ENCODE measurements around the gene SUPV3L1. TPM values are rescaled to one million over a fixed set of nuclear protein-coding genes. Genes with fewer than 3 reads are reported as not detected.

SUPV3L1 gene
- total and polyA plus RNA-seq, 9 donors = 21.7 to 39.8 (median 28.4) TPM

DNA sequence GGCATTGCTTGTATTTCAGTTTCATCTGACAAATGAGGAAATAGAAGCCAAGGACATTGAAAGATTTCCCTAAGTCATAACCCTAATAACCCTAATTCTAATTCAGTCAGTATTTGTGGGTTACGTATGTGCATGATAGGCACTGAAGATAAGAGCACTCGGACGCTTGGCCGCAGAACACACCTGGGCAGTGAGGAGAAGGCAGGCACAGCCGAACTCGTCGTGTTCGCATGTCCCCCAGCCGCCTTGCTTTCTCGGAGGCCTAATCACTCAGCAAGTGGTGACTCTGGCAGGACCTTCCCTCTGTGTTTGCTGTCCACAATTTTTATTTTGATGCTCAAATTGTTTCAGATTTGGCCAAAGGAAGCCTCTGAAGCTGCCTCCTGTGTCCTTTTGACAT is 63.8 kb downstream of the SUPV3L1 start:
- Histone ChIP-seq H3K27ac (no peak overlapping the region), H3K27me3 (no peaks in the 10 kb centered on the region), H3K4me3 (no peak overlapping the region), H3K36me3 (no peaks in the 10 kb centered on the region), H3K4me1 (ENCODE audit: insufficient read depth) (no peaks in the 10 kb centered on the region), H3K9me3 (no peaks in the 10 kb centered on the region)
- no peak for DNase-seq
- intact Hi-C loops (cut with DNase I) = no loop called here
- TF ChIP-seq, protein P1, sequence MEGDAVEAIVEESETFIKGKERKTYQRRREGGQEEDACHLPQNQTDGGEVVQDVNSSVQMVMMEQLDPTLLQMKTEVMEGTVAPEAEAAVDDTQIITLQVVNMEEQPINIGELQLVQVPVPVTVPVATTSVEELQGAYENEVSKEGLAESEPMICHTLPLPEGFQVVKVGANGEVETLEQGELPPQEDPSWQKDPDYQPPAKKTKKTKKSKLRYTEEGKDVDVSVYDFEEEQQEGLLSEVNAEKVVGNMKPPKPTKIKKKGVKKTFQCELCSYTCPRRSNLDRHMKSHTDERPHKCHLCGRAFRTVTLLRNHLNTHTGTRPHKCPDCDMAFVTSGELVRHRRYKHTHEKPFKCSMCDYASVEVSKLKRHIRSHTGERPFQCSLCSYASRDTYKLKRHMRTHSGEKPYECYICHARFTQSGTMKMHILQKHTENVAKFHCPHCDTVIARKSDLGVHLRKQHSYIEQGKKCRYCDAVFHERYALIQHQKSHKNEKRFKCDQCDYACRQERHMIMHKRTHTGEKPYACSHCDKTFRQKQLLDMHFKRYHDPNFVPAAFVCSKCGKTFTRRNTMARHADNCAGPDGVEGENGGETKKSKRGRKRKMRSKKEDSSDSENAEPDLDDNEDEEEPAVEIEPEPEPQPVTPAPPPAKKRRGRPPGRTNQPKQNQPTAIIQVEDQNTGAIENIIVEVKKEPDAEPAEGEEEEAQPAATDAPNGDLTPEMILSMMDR (IDR thresholded peaks at IDR 0.05) = no peak
- TF ChIP-seq EP300 (IDR thresholded peaks at IDR 0.05) (no peak), POLR2A (IDR thresholded peaks at IDR 0.05) (no peak)
- WGBS, 3 donors = 94 to 95% (median 95%) methylated on average over 10 of the region's 10 CpGs

DNA sequence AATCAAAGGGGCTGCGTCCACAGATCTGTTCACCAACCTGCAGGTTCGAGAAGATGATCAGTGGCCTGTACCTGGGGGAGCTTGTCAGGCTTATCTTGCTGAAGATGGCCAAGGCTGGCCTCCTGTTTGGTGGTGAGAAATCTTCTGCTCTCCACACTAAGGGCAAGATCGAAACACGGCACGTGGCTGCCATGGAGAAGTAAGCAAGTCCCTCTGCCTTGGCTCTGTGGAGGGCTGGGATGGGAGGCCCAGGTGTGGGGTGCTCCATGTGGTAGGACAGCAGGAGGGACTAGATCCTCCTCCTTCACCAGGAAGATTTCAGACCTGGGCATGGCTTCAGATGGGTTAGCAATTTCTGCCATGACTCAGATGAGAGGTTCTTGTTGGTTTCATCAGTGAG is 66.0 kb downstream of the SUPV3L1 start:
- Histone ChIP-seq H3K27me3 (no peaks in the 10 kb centered on the region), H3K4me1 (ENCODE audit: insufficient read depth) (no peaks in the 10 kb centered on the region), H3K36me3 (no peaks in the 10 kb centered on the region), H3K9me3 (no peaks in the 10 kb centered on the region), H3K27ac (no peak overlapping the region), H3K4me3 (no peak overlapping the region)
- DNase-seq = no peak
- WGBS, 3 donors = 93 to 97% (median 94%) methylated on average over 5 of the region's 5 CpGs
- intact Hi-C loops (cut with DNase I) = no loop called here
- TF ChIP-seq EP300 (IDR thresholded peaks at IDR 0.05) (no peak), POLR2A (IDR thresholded peaks at IDR 0.05) (no peak)
- TF ChIP-seq, protein P1 (IDR thresholded peaks at IDR 0.05) = no peak

DNA sequence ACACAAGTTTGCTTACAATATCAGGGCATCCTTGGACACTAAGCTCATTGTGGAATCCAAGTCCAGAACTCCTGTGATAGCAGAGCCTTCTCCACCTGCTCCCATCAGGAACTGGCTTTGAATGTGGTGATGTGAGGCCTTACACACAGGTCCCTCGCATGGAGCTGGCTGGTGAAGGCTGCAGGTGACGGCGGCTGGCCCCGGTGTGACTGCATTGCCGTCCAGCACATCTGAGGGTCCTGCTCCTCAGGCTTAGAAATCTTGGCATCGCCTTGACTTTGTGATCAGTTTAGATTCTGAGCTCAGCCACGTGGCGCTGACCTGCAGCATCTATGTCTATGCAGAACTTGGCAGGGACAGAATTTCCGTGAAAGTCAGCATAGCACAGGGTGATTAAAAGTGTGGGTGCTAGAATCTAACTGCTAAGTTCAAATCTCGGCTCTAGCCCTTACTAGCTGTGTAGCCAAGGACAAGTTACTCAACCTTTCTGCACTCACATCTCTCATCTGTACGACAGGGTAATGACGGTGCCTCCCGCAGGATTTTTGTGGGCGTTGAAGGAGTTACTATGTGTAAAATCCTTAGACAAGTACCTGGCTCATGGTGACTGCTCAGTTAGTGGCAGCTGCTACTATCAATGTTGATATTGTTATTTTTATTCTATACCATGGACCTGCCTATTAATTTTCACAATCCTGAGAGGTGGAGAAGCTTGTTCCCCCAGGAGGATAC is 66.7 kb downstream of the SUPV3L1 start:
- TF ChIP-seq EP300 (IDR thresholded peaks at IDR 0.05) = no peak
- TF ChIP-seq, protein P1 (IDR thresholded peaks at IDR 0.05) = no peak
- no peak for TF ChIP-seq POLR2A (IDR thresholded peaks at IDR 0.05)
- no peaks in the 10 kb centered on the region for H3K27me3 ChIP-seq
- DNase-seq = no peak
- H3K4me3 ChIP-seq = no peak overlapping the region
- intact Hi-C loops (cut with DNase I) = no loop called here
- 82 to 85% (median 84%) methylated on average over 14 of the region's 14 CpGs for WGBS, 3 donors
- no peaks in the 10 kb centered on the region for H3K4me1 ChIP-seq (ENCODE audit: insufficient read depth)
- no peaks in the 10 kb centered on the region for H3K36me3 ChIP-seq
- no peak overlapping the region for H3K27ac ChIP-seq
- H3K9me3 ChIP-seq = no peaks in the 10 kb centered on the region

DNA sequence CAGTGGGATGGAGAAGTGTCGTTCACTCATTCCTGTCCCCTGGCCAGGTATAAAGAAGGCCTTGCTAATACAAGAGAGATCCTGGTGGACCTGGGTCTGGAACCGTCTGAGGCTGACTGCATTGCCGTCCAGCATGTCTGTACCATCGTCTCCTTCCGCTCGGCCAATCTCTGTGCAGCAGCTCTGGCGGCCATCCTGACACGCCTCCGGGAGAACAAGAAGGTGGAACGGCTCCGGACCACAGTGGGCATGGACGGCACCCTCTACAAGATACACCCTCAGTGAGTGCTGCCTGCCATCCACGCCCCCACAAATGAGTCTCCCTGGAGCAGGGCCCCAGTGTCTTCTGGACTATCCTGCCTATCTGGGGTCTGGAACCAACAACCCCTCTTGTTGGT is 67.3 kb downstream of the SUPV3L1 start:
- Histone ChIP-seq H3K4me1 (ENCODE audit: insufficient read depth) (no peaks in the 10 kb centered on the region), H3K27me3 (no peaks in the 10 kb centered on the region), H3K36me3 (no peaks in the 10 kb centered on the region), H3K27ac (no peak overlapping the region), H3K4me3 (no peak overlapping the region), H3K9me3 (no peaks in the 10 kb centered on the region)
- WGBS, 3 donors = 92 to 97% (median 96%) methylated on average over 13 of the region's 13 CpGs
- no peak for DNase-seq
- intact Hi-C loops (cut with DNase I) = no loop called here
- TF ChIP-seq, protein P1 (IDR thresholded peaks at IDR 0.05) = no peak
- TF ChIP-seq EP300 (IDR thresholded peaks at IDR 0.05) (no peak), POLR2A (IDR thresholded peaks at IDR 0.05) (no peak)

All from ovary (tissue), 9 donors.